ENCODE measurements around the gene AHDC1. TPM values are rescaled to one million over a fixed set of nuclear protein-coding genes. Genes with fewer than 3 reads are reported as not detected.

The AHDC1 gene
- total RNA-seq, 2 experiments from 2014 or later, result 11.2 to 13.2 TPM

- POLR2A ChIA-PET, result interaction anchor here (0.7 to 1.1 kb wide), 2 partner anchors 29 to 30 kb away, joined by 3 read pairs; no protein-coding TSS in a partner anchor
Measured at GRCh38 chr1:27492796-27493195, 111.1 kb downstream of the AHDC1 start.

DNA sequence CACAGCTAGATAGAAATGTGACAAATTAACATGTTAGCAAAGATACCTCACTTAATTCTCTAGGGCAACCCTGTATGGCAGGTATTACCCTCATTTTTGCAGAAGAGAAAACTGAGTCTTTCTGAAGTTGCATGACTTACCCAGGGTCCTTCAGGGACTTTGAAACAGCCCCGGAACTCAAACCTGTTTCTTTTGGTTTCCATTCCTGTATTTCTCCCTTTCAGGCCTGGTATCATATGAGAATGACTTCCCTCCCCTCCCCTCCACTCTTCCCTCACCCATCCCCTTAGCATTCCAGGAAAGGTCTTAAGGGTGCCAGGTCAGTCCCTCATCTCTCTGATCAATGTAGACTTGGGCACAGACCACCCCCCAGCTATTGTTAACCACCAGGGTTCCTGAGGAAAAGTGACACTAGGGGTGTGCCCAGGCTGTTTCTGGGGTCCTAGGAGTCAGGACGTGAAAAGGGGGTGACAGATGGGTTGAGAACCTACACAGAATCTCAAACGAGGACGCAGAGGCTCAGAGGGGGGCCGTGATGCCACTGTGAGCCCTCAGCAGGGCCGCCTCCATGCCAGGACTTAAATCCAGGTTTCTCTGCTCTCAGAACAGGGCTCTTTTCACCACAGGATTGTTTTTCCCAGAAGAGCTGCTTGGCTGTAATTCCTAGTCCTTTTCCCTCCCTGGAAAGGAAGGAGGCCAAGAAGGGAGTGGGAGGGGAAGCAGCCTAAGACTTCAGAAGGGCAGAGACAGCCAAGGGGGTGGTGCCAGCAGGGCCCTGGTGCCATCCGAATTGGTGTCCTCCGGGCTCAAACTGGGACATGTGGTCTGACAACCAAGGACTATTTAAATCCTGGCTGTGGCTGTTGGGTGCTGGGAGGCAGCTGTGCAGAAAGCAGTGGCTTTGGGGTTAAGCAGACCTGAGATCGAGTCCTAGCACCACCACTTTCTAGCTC is 111.9 kb downstream of the AHDC1 start:
- CTCF ChIA-PET, result interaction anchor here (0.7 to 1.5 kb wide), 4 partner anchors 32 to 76 kb away, joined by 3 to 5 read pairs (median 4); no protein-coding TSS in a partner anchor
- POLR2A ChIA-PET, result interaction anchor here (0.7 kb wide), 1 partner anchor 29 kb away, joined by 3 read pairs; no protein-coding TSS in a partner anchor

More at GRCh38 chr1:27492796-27493195, 111.1 kb downstream of the AHDC1 start:
- CTCF ChIA-PET, result interaction anchor here (0.7 to 1.5 kb wide), 5 partner anchors 16 to 77 kb away, joined by 3 to 5 read pairs (median 4); no protein-coding TSS in a partner anchor

DNA sequence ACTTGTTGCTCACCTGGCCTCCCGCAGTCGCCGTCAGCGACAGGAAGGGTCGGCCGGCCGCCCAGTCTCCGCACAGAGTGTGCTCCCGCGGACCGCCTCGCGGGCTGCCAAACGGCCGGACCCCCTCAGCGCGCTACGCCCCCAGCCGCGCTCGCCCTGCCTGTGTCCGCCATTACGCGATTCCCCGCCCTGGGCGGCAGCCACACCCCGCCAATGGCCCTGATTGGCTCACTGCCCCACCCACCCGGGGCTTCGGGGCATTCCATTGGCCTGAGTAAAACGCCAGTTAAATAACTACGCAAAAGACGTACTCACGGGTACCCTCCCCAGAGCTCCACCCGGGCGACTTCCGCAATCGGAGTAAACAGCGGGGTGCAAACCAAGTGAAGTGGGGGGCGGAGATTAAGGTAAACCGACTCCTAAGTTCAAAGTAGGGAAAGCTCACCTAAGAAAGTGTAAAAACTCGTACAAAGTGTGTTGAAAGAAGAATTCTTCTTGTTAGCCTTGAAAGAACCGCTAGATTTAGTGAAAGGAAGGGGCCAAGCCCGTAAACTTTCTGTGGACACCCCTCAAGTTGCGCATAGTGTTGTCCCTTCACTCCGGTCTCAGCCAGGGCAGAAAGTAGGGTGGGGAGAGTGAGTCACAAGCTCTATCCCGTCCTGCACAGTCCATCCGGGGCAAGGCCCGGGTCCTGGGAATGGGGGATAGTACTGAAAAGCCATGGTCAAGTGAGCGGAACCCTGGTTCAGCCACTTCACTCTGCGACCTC is 113.8 kb downstream of the AHDC1 start, which contains the start of gene WASF2:
TSS of gene WASF2 (minus strand) at position 195 of the 769 bp plus-strand sequence. CDS start 61,277 bp downstream, outside the sequence.
- ChIA-PET POLR2A (interaction anchor here (0.6 to 1.5 kb wide), 5 partner anchors 44 to 407 kb away, joined by 3 to 12 read pairs (median 3); partner anchors contain the start of gene AHDC1), CTCF (interaction anchor here (0.8 to 1.8 kb wide), 7 partner anchors 9 to 194 kb away, joined by 3 to 9 read pairs (median 4); no protein-coding TSS in a partner anchor)

DNA sequence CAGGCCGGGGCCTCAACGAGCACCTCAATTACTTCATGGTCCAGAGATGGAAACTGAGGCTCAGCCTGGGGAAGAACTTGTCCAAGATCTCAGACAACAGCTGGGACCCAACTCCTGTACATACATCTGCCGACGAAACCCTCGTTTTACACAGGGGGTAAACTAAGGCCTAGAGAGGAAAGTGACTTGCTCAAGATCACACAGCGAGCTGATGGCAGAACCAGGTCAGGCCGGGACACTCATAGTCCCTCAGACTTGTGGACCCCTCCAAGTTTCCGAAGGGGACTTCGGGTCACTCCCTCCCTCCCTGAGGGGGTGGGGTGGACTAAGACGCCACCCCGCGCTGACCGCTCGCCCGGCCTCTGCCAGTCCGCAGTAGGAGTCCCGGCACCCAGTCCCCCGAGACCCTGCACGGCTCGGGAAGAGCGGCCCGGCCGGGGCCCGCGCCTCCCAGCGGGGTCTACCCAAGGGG is 114.4 kb downstream of the AHDC1 start:
- POLR2A ChIA-PET, result interaction anchor here (0.7 to 1.6 kb wide), 4 partner anchors 44 to 407 kb away, joined by 3 to 12 read pairs (median 4); no protein-coding TSS in a partner anchor

GRCh38 chr1:27487966-27488884 is 115.7 kb downstream of the AHDC1 start:
- CTCF ChIA-PET, result interaction anchor here (0.5 to 1.7 kb wide), 4 partner anchors 10 to 155 kb away, joined by 3 to 4 read pairs (median 4); no protein-coding TSS in a partner anchor
- POLR2A ChIA-PET, result interaction anchor here (0.6 to 1.6 kb wide), 5 partner anchors 13 to 123 kb away, joined by 3 to 6 read pairs (median 3); no protein-coding TSS in a partner anchor

More for the DNA sequence above, 114.4 kb downstream of the AHDC1 start:
- CTCF ChIA-PET, result interaction anchor here (0.6 to 1.8 kb wide), 6 partner anchors 67 to 1678 kb away, joined by 3 to 9 read pairs (median 4); no protein-coding TSS in a partner anchor

GRCh38 chr1:27485363-27485762 is 118.6 kb downstream of the AHDC1 start:
- CTCF ChIA-PET, result no interaction called here
- POLR2A ChIA-PET, result no interaction called here

Other genes with a start within 250 kb of the AHDC1 start
- gene MAP3K6, start 237.2 kb downstream of the AHDC1 start, total RNA-seq, result 1 to 10 TPM; 5.0 to 6.0 TPM
- not detected for gene FCN3, start 229.3 kb downstream of the AHDC1 start, total RNA-seq
- gene CD164L2, start 220.8 kb downstream of the AHDC1 start, total RNA-seq, result not detected
- 1 to 10 TPM; 3.6 to 4.1 TPM for gene GPR3, start 211.5 kb downstream of the AHDC1 start, total RNA-seq
- 100 to 1,000 TPM; 106 to 110 TPM for gene WASF2, start 114.0 kb downstream of the AHDC1 start, total RNA-seq
- gene FGR, start 31.0 kb upstream of the AHDC1 start, total RNA-seq, result under 1 TPM; 0.51 to 0.63 TPM
- 10 to 100 TPM in 1 of 2 experiments, 1 to 10 TPM in 1; 9.3 to 13.3 TPM for gene IFI6, start 68.0 kb upstream of the AHDC1 start, total RNA-seq
- gene FAM76A, start 121.8 kb upstream of the AHDC1 start, total RNA-seq, result 10 to 100 TPM in 1 of 2 experiments, 1 to 10 TPM in 1; 9.3 to 10.6 TPM
- 10 to 100 TPM; 20.8 to 21.1 TPM for gene STX12, start 169.1 kb upstream of the AHDC1 start, total RNA-seq
- 10 to 100 TPM; 63.4 to 70.8 TPM for gene PPP1R8, start 226.6 kb upstream of the AHDC1 start, total RNA-seq

Data from activated CD8-positive, alpha-beta memory T cell treated with anti-CD3 and anti-CD28 coated beads for 36 hours (primary cell).